Midbrain (tissue), 1 donor: ENCODE measurements around the gene VASH2.

Experiments used
- DNase-seq: peaks from one replicate; lab custom pipeline; 2025; lab: John Stamatoyannopoulos, UW

The VASH2 gene

GRCh38 chr1:212930986-212931678 is 19.2 kb upstream of the VASH2 start:
- no peak for DNase-seq

- no peak for DNase-seq
These were observed 16.4 kb upstream of the VASH2 start for GRCh38 chr1:212933815-212934471.

- no peak for DNase-seq
These were observed 14.9 kb upstream of the VASH2 start for GRCh38 chr1:212935387-212935981.

- DNase-seq, result no peak
These were observed 13.3 kb upstream of the VASH2 start for GRCh38 chr1:212937034-212937433.

- no peak for DNase-seq
These were observed 11.5 kb upstream of the VASH2 start for GRCh38 chr1:212938846-212939245.

GRCh38 chr1:212941452-212941851 is 8.9 kb upstream of the VASH2 start:
- no peak for DNase-seq

GRCh38 chr1:212942679-212943392 is 7.5 kb upstream of the VASH2 start:
- no peak for DNase-seq

GRCh38 chr1:212943393-212943710 is 7.0 kb upstream of the VASH2 start:
- DNase-seq, result no peak

- DNase-seq, result no peak
These were observed 6.0 kb upstream of the VASH2 start for GRCh38 chr1:212944229-212944901.

GRCh38 chr1:212945056-212945455 is 5.3 kb upstream of the VASH2 start:
- no peak for DNase-seq

- DNase-seq, result no peak
These were observed 4.7 kb upstream of the VASH2 start for GRCh38 chr1:212945463-212946160.

- DNase-seq, result no peak
These were observed 3.5 kb upstream of the VASH2 start for GRCh38 chr1:212946872-212947271.

GRCh38 chr1:212949771-212950170 is 570 bp upstream of the VASH2 start:
- DNase-seq, result no peak

- no peak for DNase-seq
These were observed 995 bp downstream of the VASH2 start for GRCh38 chr1:212951126-212951946.

- DNase-seq, result no peak
These were observed 1.8 kb downstream of the VASH2 start for GRCh38 chr1:212951947-212952640.

- no peak for DNase-seq
These were observed 2.3 kb downstream of the VASH2 start for GRCh38 chr1:212952641-212952976.

- DNase-seq, result no peak
These were observed 3.0 kb downstream of the VASH2 start for GRCh38 chr1:212953321-212953720.

GRCh38 chr1:212954514-212954913 is 4.2 kb downstream of the VASH2 start:
- no peak for DNase-seq

GRCh38 chr1:212955098-212955497 is 4.8 kb downstream of the VASH2 start:
- no peak for DNase-seq

- DNase-seq, result no peak
These were observed 5.8 kb downstream of the VASH2 start for GRCh38 chr1:212955961-212956620.
